Thymus (tissue), 11 donors: ENCODE results near the gene SDR39U1. TPM values are rescaled to one million over a fixed set of nuclear protein-coding genes. Genes with fewer than 3 reads are reported as not detected.

Experiments used
- DNase-seq, 9 donors: peaks; one replicate each; pipeline ENCODE4 v3.0.0-alpha.2; 2013; ENCODE audit warnings: low spot score in 9 of 9, low read depth in 6 of 9, missing footprints in 1 of 9
- H3K27ac ChIP-seq, 2 donors: one replicate each; pipeline ENCODE4 v1.5.1; 2013; ENCODE audit warnings: control low read depth in 1 of 2, low read depth in 1 of 2, low read length in 1 of 2, mild to moderate bottlenecking in 1 of 2, moderate library complexity in 1 of 2
- H3K27me3 ChIP-seq, 2 donors: one replicate each; pipeline ENCODE4 v1.5.1; 2013; ENCODE audit warnings: low read length in 1 of 2; ENCODE audit not compliant: control insufficient read depth in 2 of 2, insufficient read depth in 1 of 2
- H3K36me3 ChIP-seq, 2 donors: one replicate each; pipeline ENCODE4 v1.5.1; 2013; ENCODE audit warnings: low read length in 1 of 2, mild to moderate bottlenecking in 1 of 2, moderate library complexity in 1 of 2; ENCODE audit not compliant: control insufficient read depth in 2 of 2, insufficient read depth in 2 of 2
- H3K4me1 ChIP-seq, 2 donors: one replicate each; pipeline ENCODE4 v1.5.1; 2013; ENCODE audit warnings: low read length in 2 of 2; ENCODE audit not compliant: control insufficient read depth in 2 of 2, insufficient read depth in 2 of 2
- H3K4me3 ChIP-seq, 2 donors: one replicate each; pipeline ENCODE4 v1.5.1; 2013; ENCODE audit warnings: low read length in 2 of 2, control low read depth in 1 of 2, mild to moderate bottlenecking in 1 of 2
- H3K9me3 ChIP-seq, 2 donors: one replicate each; pipeline ENCODE4 v1.5.1; 2013; ENCODE audit warnings: low read length in 1 of 2, mild to moderate bottlenecking in 1 of 2; ENCODE audit not compliant: control insufficient read depth in 2 of 2, insufficient read depth in 1 of 2
- WGBS: extraction: QIAGEN DNeasy Blood & Tissue Kit; methylation state at CpG from one replicate; pipeline ENCODE4 v1.1.7; 2013; 5-methylcytosine and 5-hydroxymethylcytosine counted together
- polyA plus RNA-seq: library from polyadenylated mRNA; stranded (reverse); fragments of 200-250 nt; gene quantifications from one replicate; pipeline ENCODE4 v1.2.3, GENCODE V29; 2013
- total RNA-seq: library from RNA; stranded (reverse); fragments of 120-200 nt; gene quantifications from one replicate; pipeline ENCODE4 v1.2.4, GENCODE V29; 2013
- donor health status: healthy.

SDR39U1 gene
- total and polyA plus RNA-seq, 2 donors: 34.9 to 148 TPM

DNA sequence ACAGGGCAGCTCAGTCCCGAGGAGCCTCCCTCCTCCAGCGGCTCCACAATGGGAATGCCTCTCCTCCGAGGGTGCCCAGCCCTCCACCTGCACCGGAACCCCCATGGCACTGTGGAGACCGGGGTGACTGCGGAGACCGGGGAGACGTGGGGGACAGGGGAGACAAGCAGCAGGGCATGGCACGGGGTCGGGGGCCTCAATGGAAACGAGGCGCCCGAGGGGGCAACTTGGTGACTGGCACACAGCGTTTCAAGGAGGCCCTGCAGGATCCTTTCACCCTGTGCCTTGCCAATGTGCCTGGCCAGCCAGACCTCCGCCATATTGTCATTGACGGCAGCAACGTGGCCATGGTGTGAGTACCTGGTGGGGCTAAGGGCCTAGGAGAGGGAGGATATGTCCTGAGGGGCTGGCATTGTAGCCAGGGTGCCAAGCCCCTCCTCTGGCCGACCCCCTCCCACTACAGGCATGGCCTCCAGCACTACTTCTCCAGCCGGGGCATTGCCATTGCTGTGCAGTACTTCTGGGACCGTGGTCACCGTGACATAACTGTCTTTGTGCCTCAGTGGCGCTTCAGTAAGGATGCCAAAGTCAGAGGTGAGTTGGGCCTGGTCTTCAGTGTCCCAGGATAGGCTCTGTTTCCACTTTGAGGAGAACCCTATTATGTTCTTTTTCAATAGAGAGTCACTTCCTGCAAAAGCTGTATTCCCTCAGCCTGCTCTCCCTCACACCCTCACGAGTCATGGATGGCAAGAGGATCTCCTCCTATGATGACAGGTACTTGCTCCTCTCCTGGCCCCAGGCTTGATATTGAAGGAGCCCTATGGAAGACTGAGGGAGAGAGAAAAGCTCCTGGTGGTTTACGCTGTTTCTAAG is 10.1 kb downstream of the SDR39U1 start:
- no peak for DNase-seq
- Histone ChIP-seq H3K9me3 (no peaks in the 10 kb centered on the region), H3K36me3 (peaks cover 27 to 52% of the 10 kb centered on the region in 2 donors), H3K27ac (no peak overlapping the region), H3K27me3 (no peaks in the 10 kb centered on the region), H3K4me1 (peaks cover 28 to 57% of the 10 kb centered on the region in 2 donors), H3K4me3 (no peak overlapping the region)
- 98% methylated on average over 24 of the region's 24 CpGs for WGBS

GRCh38 chr14:24431569-24432258 is 10.9 kb downstream of the SDR39U1 start:
- peak overlapping the region in 1 of 2 donors; percentile 75 for H3K27ac ChIP-seq
- H3K4me1 ChIP-seq: peaks cover 25 to 57% of the 10 kb centered on the region in 2 donors
- peaks cover 26 to 46% of the 10 kb centered on the region in 2 donors for H3K36me3 ChIP-seq
- 54% methylated on average over 15 of the region's 15 CpGs for WGBS
- H3K27me3 ChIP-seq: no peaks in the 10 kb centered on the region
- H3K9me3 ChIP-seq: no peaks in the 10 kb centered on the region
- peak; percentile 73 to 95 (median 92) for DNase-seq
- H3K4me3 ChIP-seq: no peak overlapping the region

DNA sequence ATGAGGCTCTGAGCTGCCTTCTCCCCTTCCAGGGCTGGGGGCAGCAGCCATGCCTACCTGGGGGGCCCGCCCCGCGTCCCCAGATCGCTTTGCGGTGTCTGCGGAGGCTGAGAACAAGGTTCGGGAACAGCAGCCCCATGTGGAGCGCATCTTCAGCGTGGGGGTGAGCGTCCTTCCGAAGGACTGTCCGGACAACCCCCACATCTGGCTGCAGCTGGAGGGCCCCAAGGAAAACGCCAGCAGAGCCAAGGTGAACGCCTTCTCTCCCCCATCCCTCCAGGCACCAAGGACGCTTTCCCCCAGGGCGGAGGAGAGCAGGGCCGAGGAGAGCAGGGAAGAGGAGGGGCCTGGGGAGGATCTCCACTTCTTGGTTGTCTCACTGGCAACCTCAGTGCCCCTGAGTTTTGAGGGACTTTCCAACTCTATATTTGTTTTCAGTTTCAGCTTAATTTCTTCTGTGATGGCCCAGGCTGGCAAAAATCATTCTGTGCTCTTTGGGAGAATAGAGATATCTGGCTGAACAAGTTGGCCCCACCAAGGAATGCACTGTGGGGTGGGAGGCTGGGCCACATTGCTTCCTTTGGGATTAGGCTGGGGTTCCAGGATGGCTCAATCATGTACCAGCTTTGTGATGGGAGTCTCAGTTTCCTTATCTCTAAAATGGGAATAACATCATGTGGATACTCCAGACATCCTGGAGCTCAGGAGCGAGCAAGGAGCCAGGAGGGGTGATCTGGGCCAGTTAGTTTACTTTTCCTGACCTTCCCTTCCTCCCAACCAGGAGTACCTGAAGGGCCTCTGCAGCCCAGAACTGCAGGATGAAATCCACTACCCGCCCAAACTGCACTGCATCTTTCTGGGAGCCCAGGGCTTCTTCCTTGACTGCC is 11.7 kb downstream of the SDR39U1 start:
- H3K4me1 ChIP-seq: peaks cover 25 to 52% of the 10 kb centered on the region in 2 donors
- H3K4me3 ChIP-seq: peak overlapping the region; percentile 66 to 80
- H3K36me3 ChIP-seq: peaks cover 19 to 38% of the 10 kb centered on the region in 2 donors
- H3K27ac ChIP-seq: peak overlapping the region; percentile 85 to 96
- H3K9me3 ChIP-seq: no peaks in the 10 kb centered on the region
- 32% methylated on average over 19 of the region's 19 CpGs for WGBS
- no peaks in the 10 kb centered on the region for H3K27me3 ChIP-seq
- peak in 1 of 9 donors; percentile 55 for DNase-seq

DNA sequence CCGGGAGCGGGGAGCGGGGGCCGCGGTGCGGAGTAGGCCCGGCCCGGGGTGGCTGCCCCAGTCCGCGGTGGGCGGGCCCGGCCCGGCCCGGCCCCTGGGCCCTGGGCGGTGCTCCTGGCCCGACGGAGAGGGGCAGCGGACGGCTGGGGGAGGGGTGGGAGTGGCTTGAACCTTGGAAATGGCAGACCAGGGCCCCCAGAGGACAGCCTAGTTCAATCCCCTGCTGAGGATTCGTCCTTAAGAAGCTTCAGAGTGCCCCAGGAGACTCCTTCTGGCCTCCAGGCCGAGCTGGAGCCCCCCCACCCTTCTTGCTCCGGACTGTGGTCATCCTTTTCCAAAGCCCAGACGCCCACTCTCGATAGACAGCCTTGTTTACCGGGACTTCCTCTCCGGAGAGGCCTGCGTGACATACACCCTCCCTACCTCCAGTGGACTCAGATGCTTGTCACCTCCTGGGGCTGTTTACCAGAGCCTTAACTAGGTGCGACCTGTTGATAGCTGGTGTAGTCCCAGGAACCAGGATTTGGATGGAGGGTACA is 12.4 kb downstream of the SDR39U1 start:
- Histone ChIP-seq H3K4me3 (peak overlapping the region; percentile 66 to 80), H3K9me3 (no peaks in the 10 kb centered on the region), H3K27ac (peak overlapping the region; percentile 85 to 96), H3K4me1 (peaks cover 25 to 52% of the 10 kb centered on the region in 2 donors), H3K27me3 (no peaks in the 10 kb centered on the region), H3K36me3 (peaks cover 14 to 33% of the 10 kb centered on the region in 2 donors)
- peak in 2 of 9 donors; percentile 55 to 76 for DNase-seq
- 1% methylated on average over 28 of the region's 28 CpGs for WGBS

- peaks cover 13 to 27% of the 10 kb centered on the region in 2 donors for H3K36me3 ChIP-seq
- no peaks in the 10 kb centered on the region for H3K9me3 ChIP-seq
- H3K27ac ChIP-seq: peak within 1 kb of the TSS; percentile 85 to 96
- DNase-seq: peak in 7 of 9 donors; percentile 70 to 93 (median 83)
- H3K4me1 ChIP-seq: peaks cover 25 to 52% of the 10 kb centered on the region in 2 donors
- no peaks in the 10 kb centered on the region for H3K27me3 ChIP-seq
- peak within 1 kb of the TSS; percentile 66 to 80 for H3K4me3 ChIP-seq
- WGBS: 8% methylated on average over 57 of the region's 57 CpGs
These were observed 13.0 kb downstream of the SDR39U1 start, which contains the start of the genes CBLN3 and KHNYN for GRCh38 chr14:24429395-24430142. CBLN3 (minus strand) TSS chr14:24429668; CDS start chr14:24429054, 614 bp downstream. KHNYN (plus strand) TSS chr14:24429954; CDS start chr14:24430731, 777 bp downstream.

DNA sequence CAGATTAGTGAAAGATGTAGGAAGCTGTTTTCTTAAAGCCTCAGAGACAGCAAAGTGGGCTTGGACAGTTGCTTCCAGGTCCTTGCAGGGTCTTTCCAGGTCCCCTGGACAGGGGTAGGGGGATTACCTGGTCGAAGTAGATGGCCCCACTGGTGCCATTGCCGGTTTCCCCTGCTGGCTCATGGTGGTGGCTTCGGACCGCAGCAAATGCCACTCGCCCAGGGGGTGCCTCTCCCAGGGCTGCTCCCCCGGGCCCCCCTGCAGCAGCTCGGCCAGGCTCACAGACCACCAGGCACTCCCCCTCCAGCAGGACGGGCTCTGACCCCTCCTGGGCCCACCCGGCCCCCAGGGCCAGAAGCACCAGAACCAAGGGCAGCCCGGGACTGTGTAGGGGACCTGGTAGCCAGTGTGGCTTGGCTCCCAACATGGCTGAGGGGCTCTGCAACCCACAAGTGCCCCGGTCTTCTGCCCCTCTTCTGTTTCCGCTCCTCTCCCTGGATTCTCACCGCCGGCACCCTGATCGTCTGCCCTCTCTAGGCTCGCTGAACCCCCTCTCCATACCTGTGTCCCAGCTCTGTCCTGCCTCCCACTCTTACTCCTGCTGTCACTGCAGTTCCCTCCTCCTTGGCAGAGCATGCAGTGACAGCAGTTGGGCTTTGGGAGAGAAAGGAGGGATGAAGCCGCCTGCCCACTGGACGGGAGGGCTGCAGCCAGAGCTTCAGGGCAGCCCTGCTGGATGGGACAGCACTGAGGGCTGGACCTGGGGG is 13.8 kb downstream of the SDR39U1 start:
- 96% methylated on average over 18 of the region's 18 CpGs for WGBS
- DNase-seq: no peak
- Histone ChIP-seq H3K27me3 (no peaks in the 10 kb centered on the region), H3K27ac (no peak overlapping the region), H3K9me3 (no peaks in the 10 kb centered on the region), H3K4me3 (peak overlapping the region in 1 of 2 donors; percentile 46), H3K36me3 (peaks cover 11 to 23% of the 10 kb centered on the region in 2 donors), H3K4me1 (peaks cover 25 to 52% of the 10 kb centered on the region in 2 donors)

GRCh38 chr14:24427537-24428508 is 14.8 kb downstream of the SDR39U1 start:
- Histone ChIP-seq H3K9me3 (no peaks in the 10 kb centered on the region), H3K36me3 (peaks cover 8 to 15% of the 10 kb centered on the region in 2 donors), H3K4me3 (no peak overlapping the region), H3K27ac (peak overlapping the region; percentile 20 to 62), H3K27me3 (no peaks in the 10 kb centered on the region), H3K4me1 (peaks cover 25 to 61% of the 10 kb centered on the region in 2 donors)
- 82% methylated on average over 18 of the region's 18 CpGs for WGBS
- no peak for DNase-seq
